IPS DF 6.9 (cell line): ENCODE measurements around the gene LSM12.

Experiments
- DNase-seq: peaks from one replicate; pipeline ENCODE4 v3.0.0-alpha.2; 2013; ENCODE audit warnings: low read depth, low spot score
- H3K27ac ChIP-seq: one replicate; pipeline ENCODE4 v1.5.1; 2013; ENCODE audit warnings: low read length, control low read depth
- H3K27me3 ChIP-seq: 2 replicates; pipeline ENCODE4 v1.6.1; 2013; ENCODE audit warnings: mild to moderate bottlenecking, low read length; ENCODE audit not compliant: control insufficient read depth, insufficient read depth
- H3K36me3 ChIP-seq: 2 replicates; pipeline ENCODE4 v1.6.1; 2013; ENCODE audit warnings: low read length; ENCODE audit not compliant: control insufficient read depth, insufficient read depth
- H3K4me1 ChIP-seq: 2 replicates; pipeline ENCODE4 v1.6.1; 2013; ENCODE audit warnings: low read length; ENCODE audit not compliant: control insufficient read depth, insufficient read depth
- H3K4me3 ChIP-seq: 2 replicates; pipeline ENCODE4 v1.5.1; 2013; ENCODE audit warnings: mild to moderate bottlenecking, low read length
- H3K9me3 ChIP-seq: 2 replicates; pipeline ENCODE4 v1.6.1; 2013; ENCODE audit warnings: low read length, inconsistent platforms; ENCODE audit not compliant: control insufficient read depth, insufficient read depth
- WGBS: extraction: QIAGEN DNeasy Blood & Tissue Kit; methylation state at CpG from one replicate; pipeline ENCODE4 v1.1.7; 2013; ENCODE audit warnings: mixed read lengths, missing lambda C conversion rate; ENCODE audit not compliant: insufficient read length, insufficient coverage; 5-methylcytosine and 5-hydroxymethylcytosine counted together

Gene LSM12

DNA sequence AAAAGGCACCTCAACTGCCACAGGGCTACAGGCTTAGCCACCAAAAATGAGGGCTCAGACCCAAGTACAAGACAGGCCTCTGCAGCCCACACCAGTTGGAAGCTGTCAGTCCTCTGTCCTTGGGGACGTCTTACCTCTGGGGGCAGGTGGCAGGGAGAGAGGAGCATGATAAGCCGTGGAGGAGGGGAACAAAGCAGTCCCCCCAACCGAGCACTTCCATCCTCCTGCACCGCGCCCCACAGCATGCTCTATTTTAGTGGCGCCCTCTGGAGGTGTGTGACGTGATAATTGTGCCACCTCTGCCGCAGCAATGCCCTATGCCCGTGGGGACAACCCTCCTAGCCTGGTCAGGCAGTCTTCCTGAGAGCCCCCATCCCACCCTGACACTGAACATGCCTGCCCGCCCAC, 17.7 kb upstream of the LSM12 start:
- no peaks in the 10 kb centered on the region for H3K27me3 ChIP-seq
- no peak overlapping the region for H3K27ac ChIP-seq
- peaks cover 11% of the 10 kb centered on the region for H3K36me3 ChIP-seq
- no peaks in the 10 kb centered on the region for H3K9me3 ChIP-seq
- peaks cover 15% of the 10 kb centered on the region for H3K4me1 ChIP-seq
- no peak for DNase-seq
- no CpG with 5 or more reads among the region's 10 CpGs for WGBS
- H3K4me3 ChIP-seq: no peak overlapping the region

DNA sequence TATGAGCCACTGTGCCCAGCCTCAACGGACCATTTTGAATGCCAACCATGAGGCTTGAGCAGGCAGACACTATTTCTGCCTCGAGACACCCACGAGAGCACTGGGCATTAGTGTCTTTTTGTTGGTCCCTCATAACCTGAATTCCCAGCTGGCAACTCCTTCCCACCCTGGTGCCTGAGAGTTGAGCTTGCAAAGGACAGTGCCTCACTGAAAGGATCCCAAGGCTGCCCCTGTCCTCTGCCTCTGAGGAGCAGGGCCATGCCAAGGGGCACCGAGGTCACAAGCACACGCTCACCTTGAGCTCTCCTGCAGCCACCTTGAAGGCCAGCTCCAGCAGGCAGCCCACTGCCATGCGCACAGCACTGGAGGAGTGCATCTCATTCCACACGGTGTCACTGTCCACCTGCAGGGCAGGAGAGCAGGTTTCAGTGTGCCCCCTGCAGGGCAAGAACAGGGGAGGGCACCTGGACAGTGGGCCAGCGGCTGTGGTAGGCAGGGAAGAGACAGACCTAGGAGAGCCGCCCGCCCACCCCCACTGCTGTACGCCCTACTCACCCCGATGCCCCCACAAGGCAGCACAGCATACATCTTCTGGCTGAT, 16.9 kb upstream of the LSM12 start:
- Histone ChIP-seq H3K27ac (no peak overlapping the region), H3K36me3 (peaks cover 10% of the 10 kb centered on the region), H3K4me1 (peaks cover 14% of the 10 kb centered on the region), H3K4me3 (no peak overlapping the region), H3K27me3 (no peaks in the 10 kb centered on the region), H3K9me3 (no peaks in the 10 kb centered on the region)
- DNase-seq: no peak
- no CpG with 5 or more reads among the region's 12 CpGs for whole genome bisulfite sequencing

DNA sequence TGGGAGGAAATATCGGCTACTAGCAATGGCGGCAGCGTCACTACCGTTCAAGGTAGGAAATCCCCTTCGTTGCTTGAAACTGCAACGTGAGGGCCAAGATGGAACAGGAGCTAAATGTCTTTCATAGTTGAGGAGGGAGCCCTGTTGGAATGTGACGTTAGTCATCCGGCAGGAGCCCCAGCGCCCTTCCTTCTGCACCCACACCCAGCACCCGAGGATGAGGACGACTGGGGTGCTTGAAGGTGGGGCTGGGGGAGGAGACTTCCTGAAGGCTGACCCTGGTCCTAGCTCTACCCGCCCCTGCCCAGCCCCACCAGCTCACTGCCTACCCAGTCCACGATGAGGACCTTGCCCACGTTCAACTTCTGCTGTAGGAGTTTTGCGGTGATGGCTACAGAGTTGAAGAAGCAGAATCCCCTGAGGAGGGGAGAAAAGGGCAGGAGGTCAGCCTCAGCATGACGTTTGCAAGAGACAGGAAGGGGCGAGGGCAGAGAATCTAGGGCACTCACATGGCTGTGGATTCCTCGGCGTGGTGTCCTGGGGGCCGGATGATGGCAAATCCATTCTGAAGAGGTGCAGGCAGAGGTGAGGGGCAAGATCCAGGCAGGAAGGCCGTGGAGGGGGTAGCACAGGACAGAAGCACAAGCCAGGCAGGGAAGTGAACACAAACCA, 15.9 kb upstream of the LSM12 start:
- no peaks in the 10 kb centered on the region for H3K27me3 ChIP-seq
- no peak for DNase-seq
- H3K4me1 ChIP-seq: peaks cover 11% of the 10 kb centered on the region
- peaks cover 11% of the 10 kb centered on the region for H3K36me3 ChIP-seq
- H3K27ac ChIP-seq: no peak overlapping the region
- H3K9me3 ChIP-seq: no peaks in the 10 kb centered on the region
- WGBS: no CpG with 5 or more reads among the region's 21 CpGs
- H3K4me3 ChIP-seq: no peak overlapping the region

DNA sequence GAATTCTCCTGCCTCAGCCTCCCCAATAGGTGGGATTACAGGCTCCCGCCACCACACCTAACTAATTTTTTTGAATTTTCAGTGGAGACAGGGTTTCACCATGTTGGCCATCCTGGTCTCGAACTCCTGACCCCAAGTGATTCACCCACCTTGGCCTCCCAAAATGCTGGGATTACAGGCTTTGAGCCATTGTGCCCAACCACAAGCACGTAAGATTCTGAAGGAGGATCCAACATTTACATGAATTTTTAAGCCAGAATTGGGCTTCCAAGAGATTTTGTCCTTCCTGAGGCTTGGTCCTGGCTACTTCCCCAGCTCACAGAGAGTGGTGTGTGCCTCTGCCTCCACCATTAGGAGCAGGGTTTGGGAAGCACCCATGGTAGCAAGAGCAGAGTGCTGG, 15.2 kb upstream of the LSM12 start:
- WGBS: no CpG with 5 or more reads among the region's 3 CpGs
- Histone ChIP-seq H3K4me3 (no peak overlapping the region), H3K36me3 (peaks cover 11% of the 10 kb centered on the region), H3K4me1 (peaks cover 7% of the 10 kb centered on the region), H3K9me3 (no peaks in the 10 kb centered on the region), H3K27ac (no peak overlapping the region), H3K27me3 (no peaks in the 10 kb centered on the region)
- no peak for DNase-seq

DNA sequence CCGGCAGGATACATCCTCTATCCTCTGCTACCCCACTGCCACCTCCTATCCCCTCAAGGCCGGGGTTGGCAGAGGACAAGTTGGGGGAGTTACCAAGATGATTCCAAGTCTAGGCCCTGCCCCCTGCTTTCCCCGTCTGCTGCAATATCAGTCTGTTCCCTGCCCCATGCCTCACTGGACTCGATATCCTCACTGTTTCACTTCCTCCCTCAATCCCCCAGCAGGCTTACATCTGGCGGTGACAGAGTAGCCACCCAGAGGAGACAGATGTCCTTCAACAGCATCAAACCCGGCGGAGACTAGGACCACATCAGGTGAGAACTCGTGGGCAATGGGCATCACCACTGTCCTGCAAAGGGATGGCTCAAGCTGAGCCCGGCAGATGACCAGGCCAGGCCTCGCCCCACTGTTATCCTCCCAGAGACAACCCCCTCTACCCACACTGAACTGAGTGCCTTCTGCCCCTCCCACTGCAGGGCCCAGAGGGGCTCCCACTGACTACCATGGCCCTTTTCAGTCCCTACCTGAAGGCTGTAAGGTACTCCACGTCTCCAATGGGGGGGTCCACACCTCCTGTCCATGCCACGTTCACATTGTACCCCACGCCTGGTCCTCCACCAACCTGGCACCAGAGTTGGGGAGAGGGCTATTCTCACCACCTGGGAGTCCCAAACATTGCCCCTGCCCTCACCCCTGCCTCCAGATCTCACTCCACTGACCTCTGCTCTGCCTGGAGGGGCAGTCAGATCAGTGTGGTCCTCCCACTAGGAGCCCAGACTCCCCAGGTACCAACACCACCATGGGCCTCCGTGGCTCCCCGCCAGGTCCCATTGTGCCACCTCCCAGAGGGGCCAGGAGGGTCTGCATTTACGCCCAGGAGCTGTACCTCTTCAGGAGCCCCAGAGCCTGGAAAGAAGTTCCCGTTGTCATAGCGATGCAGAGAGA, 13.7 kb upstream of the LSM12 start:
- H3K4me3 ChIP-seq: no peak overlapping the region
- no peaks in the 10 kb centered on the region for H3K27me3 ChIP-seq
- H3K9me3 ChIP-seq: no peaks in the 10 kb centered on the region
- peaks cover 1% of the 10 kb centered on the region; the same call in 1 of the 2 replicates for H3K4me1 ChIP-seq
- H3K27ac ChIP-seq: no peak overlapping the region
- H3K36me3 ChIP-seq: peaks cover 23% of the 10 kb centered on the region
- no CpG with 5 or more reads among the region's 18 CpGs for WGBS
- no peak for DNase-seq

DNA sequence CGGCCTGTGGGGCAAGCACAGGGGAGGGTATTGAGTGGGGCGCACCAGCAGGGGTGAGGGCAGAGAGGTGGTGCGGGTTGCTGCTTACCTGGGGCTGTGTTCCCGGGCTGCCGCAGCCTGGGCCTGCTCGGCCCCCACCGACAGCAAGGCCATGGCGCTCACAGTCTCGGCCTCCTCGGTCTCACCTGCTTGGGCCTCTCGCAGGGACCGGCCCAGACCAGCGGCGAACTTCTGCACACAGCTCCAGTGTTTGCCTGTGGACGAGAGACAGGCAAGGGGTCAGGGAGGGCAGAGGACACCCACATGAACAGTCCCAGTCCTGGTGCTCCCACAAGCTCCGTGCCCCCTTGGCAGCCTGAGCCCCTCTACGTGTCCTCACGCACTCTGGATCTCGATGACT, 11.9 kb upstream of the LSM12 start:
- no peak overlapping the region for H3K27ac ChIP-seq
- DNase-seq: no peak
- WGBS: no CpG with 5 or more reads among the region's 19 CpGs

DNA sequence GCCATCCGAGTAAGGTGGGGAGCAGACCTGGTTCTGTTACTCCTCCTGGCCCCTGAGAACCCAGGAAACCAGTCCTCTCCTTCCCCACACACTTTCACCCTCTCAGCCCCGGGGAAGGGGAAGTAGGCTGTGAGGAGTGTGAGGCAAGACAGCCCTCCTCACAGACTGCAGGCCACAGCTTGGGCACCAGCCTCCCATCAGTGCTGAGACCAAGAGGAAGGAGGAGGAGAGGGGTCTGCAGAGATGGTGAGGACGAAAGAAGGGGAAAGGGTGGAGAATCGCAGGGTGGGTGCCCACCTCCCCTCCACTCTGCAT, 11.1 kb upstream of the LSM12 start:
- H3K9me3 ChIP-seq: no peaks in the 10 kb centered on the region
- peaks cover 33% of the 10 kb centered on the region for H3K36me3 ChIP-seq
- no peaks in the 10 kb centered on the region for H3K27me3 ChIP-seq
- no peak for DNase-seq
- no peak overlapping the region for H3K4me3 ChIP-seq
- H3K27ac ChIP-seq: no peak overlapping the region
- H3K4me1 ChIP-seq: no peaks in the 10 kb centered on the region
- WGBS: no CpG with 5 or more reads among the region's 4 CpGs

More for the DNA sequence above, 11.9 kb upstream of the LSM12 start:
- H3K9me3 ChIP-seq: no peaks in the 10 kb centered on the region
- H3K27me3 ChIP-seq: no peaks in the 10 kb centered on the region
- H3K4me1 ChIP-seq: no peaks in the 10 kb centered on the region
- H3K4me3 ChIP-seq: no peak overlapping the region
- H3K36me3 ChIP-seq: peaks cover 34% of the 10 kb centered on the region

DNA sequence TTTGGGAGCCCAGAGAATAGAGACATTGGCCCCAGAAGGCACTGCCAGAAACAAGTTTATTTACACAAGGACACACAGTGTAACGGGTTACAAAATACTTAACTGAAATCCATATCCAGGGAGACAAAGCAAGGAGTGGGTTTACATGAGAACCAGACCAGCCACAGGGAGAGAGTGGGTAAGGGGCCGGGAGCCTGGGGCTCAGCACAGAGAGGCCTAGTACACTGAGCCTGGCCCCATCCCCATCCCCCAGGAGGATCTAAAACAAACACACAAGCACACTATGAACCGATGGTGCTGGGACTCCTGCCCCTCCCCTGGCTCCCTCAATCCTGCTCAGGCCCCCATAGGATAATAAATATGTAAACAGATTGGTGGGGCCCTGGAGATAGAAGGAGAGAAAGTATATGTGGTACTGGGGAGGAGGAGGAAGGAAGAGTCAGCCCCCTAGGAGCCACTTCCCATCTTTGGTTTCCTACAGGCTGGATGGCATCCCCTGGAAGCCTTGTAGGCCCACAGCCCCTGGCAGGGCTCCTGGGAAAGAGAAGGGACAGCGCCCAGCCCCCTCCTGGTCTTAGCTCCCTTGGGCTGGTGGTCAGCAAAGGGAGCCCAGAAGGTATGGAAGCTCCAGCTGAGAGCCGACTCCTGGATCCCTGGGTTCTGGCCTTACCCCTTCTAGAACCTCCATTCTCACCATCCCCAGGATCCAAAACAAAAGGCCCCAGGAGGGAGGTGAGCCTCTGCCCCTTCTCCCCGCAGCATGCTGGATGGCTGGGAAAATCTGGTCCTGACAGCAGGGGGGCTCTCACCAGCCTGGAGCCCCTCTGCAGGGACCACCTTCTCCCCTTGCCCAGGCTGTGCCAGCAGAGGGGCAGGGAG, 10.5 kb upstream of the LSM12 start:
- H3K4me1 ChIP-seq: no peaks in the 10 kb centered on the region
- WGBS: no CpG with 5 or more reads among the region's 6 CpGs
- no peak for DNase-seq
- H3K36me3 ChIP-seq: peaks cover 27% of the 10 kb centered on the region
- no peak overlapping the region for H3K4me3 ChIP-seq
- no peaks in the 10 kb centered on the region for H3K27me3 ChIP-seq
- H3K9me3 ChIP-seq: no peaks in the 10 kb centered on the region
- no peak overlapping the region for H3K27ac ChIP-seq

DNA sequence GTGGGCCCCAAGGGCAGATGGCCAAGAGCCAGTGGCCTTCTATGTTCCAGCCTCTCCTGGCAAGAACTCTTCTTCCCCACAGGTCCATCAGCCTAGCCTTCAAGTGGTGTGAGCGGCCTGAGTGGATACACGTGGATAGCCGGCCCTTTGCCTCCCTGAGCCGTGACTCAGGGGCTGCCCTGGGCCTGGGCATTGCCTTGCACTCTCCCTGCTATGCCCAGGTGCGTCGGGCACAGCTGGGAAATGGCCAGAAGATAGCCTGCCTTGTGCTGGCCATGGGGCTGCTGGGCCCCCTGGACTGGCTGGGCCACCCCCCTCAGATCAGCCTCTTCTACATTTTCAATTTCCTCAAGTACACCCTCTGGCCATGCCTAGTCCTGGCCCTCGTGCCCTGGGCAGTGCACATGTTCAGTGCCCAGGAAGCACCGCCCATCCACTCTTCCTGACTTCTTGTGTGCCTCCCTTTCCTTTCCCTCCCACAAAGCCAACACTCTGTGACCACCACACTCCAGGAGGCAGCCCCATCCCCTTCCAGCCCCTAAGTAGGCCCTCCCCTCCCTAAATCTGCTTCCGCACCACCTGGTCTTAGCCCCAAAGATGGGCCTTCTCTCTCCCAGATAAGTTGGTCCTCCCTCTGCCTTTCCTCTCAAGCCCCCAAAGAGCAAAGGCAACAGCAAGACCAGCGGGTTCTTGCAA, 9.3 kb upstream of the LSM12 start:
- Histone ChIP-seq H3K9me3 (no peaks in the 10 kb centered on the region), H3K27me3 (no peaks in the 10 kb centered on the region), H3K27ac (no peak overlapping the region), H3K36me3 (peaks cover 26% of the 10 kb centered on the region), H3K4me1 (peaks cover 2% of the 10 kb centered on the region; the same call in 1 of the 2 replicates), H3K4me3 (no peak overlapping the region)
- WGBS: no CpG with 5 or more reads among the region's 10 CpGs
- DNase-seq: no peak
